HEK293 (cell line): ENCODE data around the gene TSHZ3.

Experiments
- CTCF ChIA-PET: fragments of 350-600 bp; formaldehyde crosslinking; extraction: SDS; loops from one replicate; lab custom pipeline; 2021; ENCODE audit warnings: antibody characterized with exemption; lab: Yijun Ruan, JAX
- POLR2A ChIA-PET: fragments of 300-600 bp; formaldehyde crosslinking; extraction: SDS; loops from one replicate; lab custom pipeline; 2020; ENCODE audit warnings: antibody characterized with exemption, inconsistent platforms; lab: Yijun Ruan, JAX
- H3K27ac ChIP-seq: fragments of 200-500 bp; sonication (Bioruptor generic); 2 replicates; pipeline ENCODE4 v1.5.1; 2014; ENCODE audit warnings: low read depth, low read length, control low read depth, inconsistent platforms; ENCODE audit errors: extremely low read depth
- H3K36me3 ChIP-seq, 2 experiments: fragments of 200-500 bp in 1 of 2; sonication (Bioruptor generic) in 1 of 2; 1 replicate in 1 of 2; 2 replicates in 1 of 2; pipeline ENCODE4 v1.5.1; 2014 to 2017; ENCODE audit warnings: inconsistent platforms in 2 of 2, low read length in 2 of 2; ENCODE audit not compliant: control insufficient read depth in 2 of 2, insufficient read depth in 1 of 2
- H3K4me1 ChIP-seq: fragments of 200-500 bp; sonication (Bioruptor generic); 2 replicates; pipeline ENCODE4 v1.5.1; 2014; ENCODE audit warnings: mild to moderate bottlenecking, low read length, inconsistent platforms; ENCODE audit not compliant: control insufficient read depth, insufficient read depth
- H3K4me3 ChIP-seq: 2 replicates; pipeline ENCODE4 v1.5.1; 2011; ENCODE audit warnings: low read depth, mild to moderate bottlenecking, control low read depth, low read length, moderate library complexity
- H3K9me3 ChIP-seq: fragments of 200-500 bp; sonication (Bioruptor generic); 2 replicates; pipeline ENCODE4 v1.5.1; 2014; ENCODE audit warnings: low read depth, low read length, inconsistent platforms; ENCODE audit not compliant: control insufficient read depth, insufficient read depth
- EGR2 ChIP-seq: fragments of 450-650 bp; formaldehyde crosslinking; IDR thresholded peaks from 2 replicates; pipeline ENCODE4 v1.5.1; 2016; ENCODE audit warnings: low read depth, missing biosample characterization, missing genetic modification characterization
- FEZF1 ChIP-seq: fragments of 450-650 bp; formaldehyde crosslinking; IDR thresholded peaks from 2 replicates; pipeline ENCODE4 v1.5.1; 2016; ENCODE audit warnings: missing biosample characterization, missing genetic modification characterization
- GLI2 ChIP-seq: fragments of 450-650 bp; formaldehyde crosslinking; IDR thresholded peaks from 2 replicates; pipeline ENCODE4; 2017; ENCODE audit warnings: missing biosample characterization, missing genetic modification characterization, low read depth, borderline replicate concordance
- GLIS1 ChIP-seq: fragments of 450-650 bp; formaldehyde crosslinking; IDR thresholded peaks from 2 replicates; pipeline ENCODE4 v1.5.1; 2016; ENCODE audit warnings: missing biosample characterization, missing genetic modification characterization
- HOXC10 ChIP-seq: sonication (generic); formaldehyde crosslinking; IDR thresholded peaks from 2 replicates; pipeline ENCODE4 v1.8.1; 2023; ENCODE audit warnings: mild to moderate bottlenecking, missing genetic modification reagents
- OVOL3 ChIP-seq: fragments of 450-650 bp; formaldehyde crosslinking; IDR thresholded peaks from 2 replicates; pipeline ENCODE4 v1.5.1; 2016; ENCODE audit warnings: missing biosample characterization, missing genetic modification characterization
- PRDM10 ChIP-seq: fragments of 450-650 bp; formaldehyde crosslinking; IDR thresholded peaks from 2 replicates; pipeline ENCODE4 v1.5.1; 2016; ENCODE audit warnings: missing biosample characterization, missing genetic modification characterization
- SCRT2 ChIP-seq: fragments of 450-650 bp; formaldehyde crosslinking; IDR thresholded peaks from 2 replicates; pipeline ENCODE4 v1.5.1; 2016; ENCODE audit warnings: missing biosample characterization, missing genetic modification characterization
- ZBTB26 ChIP-seq: fragments of 450-650 bp; formaldehyde crosslinking; optimal IDR thresholded peaks from 2 replicates; pipeline ENCODE3; 2016; ENCODE audit warnings: missing biosample characterization, mild to moderate bottlenecking, missing genetic modification characterization
- ZBTB8A ChIP-seq: fragments of 450-650 bp; formaldehyde crosslinking; IDR thresholded peaks from 2 replicates; pipeline ENCODE4 v1.5.1; 2016; ENCODE audit warnings: missing biosample characterization, missing genetic modification characterization
- ZFP69B ChIP-seq: fragments of 450-650 bp; formaldehyde crosslinking; IDR thresholded peaks from 2 replicates; pipeline ENCODE4 v1.5.1; 2016; ENCODE audit warnings: missing biosample characterization, missing genetic modification characterization
- ZNF10 ChIP-seq: fragments of 450-650 bp; formaldehyde crosslinking; IDR thresholded peaks from 2 replicates; pipeline ENCODE4 v1.5.1; 2017; ENCODE audit warnings: missing biosample characterization, missing genetic modification characterization
- ZNF140 ChIP-seq: fragments of 450-650 bp; formaldehyde crosslinking; IDR thresholded peaks from 2 replicates; pipeline ENCODE4 v1.5.1; 2016; ENCODE audit warnings: missing biosample characterization, missing genetic modification characterization
- ZNF146 ChIP-seq: fragments of 450-650 bp; formaldehyde crosslinking; IDR thresholded peaks from 2 replicates; pipeline ENCODE4 v1.5.1; 2016; ENCODE audit warnings: missing biosample characterization, missing genetic modification characterization
- ZNF169 ChIP-seq: fragments of 450-650 bp; formaldehyde crosslinking; IDR thresholded peaks from 2 replicates; pipeline ENCODE4 v1.5.1; 2016; ENCODE audit warnings: missing biosample characterization, missing genetic modification characterization
- ZNF18 ChIP-seq: fragments of 450-650 bp; formaldehyde crosslinking; IDR thresholded peaks from 2 replicates; pipeline ENCODE4 v1.5.1; 2016; ENCODE audit warnings: missing biosample characterization, missing genetic modification characterization
- ZNF280C ChIP-seq: fragments of 450-650 bp; formaldehyde crosslinking; IDR thresholded peaks from 2 replicates; pipeline ENCODE4 v1.5.1; 2016; ENCODE audit warnings: missing biosample characterization, missing genetic modification characterization
- ZNF354C ChIP-seq: fragments of 450-650 bp; formaldehyde crosslinking; IDR thresholded peaks from 2 replicates; pipeline ENCODE4 v1.5.1; 2016; ENCODE audit warnings: missing biosample characterization, missing genetic modification characterization, low read depth, borderline replicate concordance
- ZNF391 ChIP-seq: fragments of 450-650 bp; formaldehyde crosslinking; IDR thresholded peaks from 2 replicates; pipeline ENCODE4 v1.5.1; 2016; ENCODE audit warnings: low read depth, missing biosample characterization, missing genetic modification characterization, borderline replicate concordance
- ZNF394 ChIP-seq: fragments of 450-650 bp; formaldehyde crosslinking; IDR thresholded peaks from 2 replicates; pipeline ENCODE4 v1.5.1; 2016; ENCODE audit warnings: missing biosample characterization, missing genetic modification characterization, mild to moderate bottlenecking, moderate library complexity, borderline replicate concordance
- ZNF600 ChIP-seq: fragments of 450-650 bp; formaldehyde crosslinking; IDR thresholded peaks from 2 replicates; pipeline ENCODE4 v1.5.1; 2016; ENCODE audit warnings: missing biosample characterization, missing genetic modification characterization
- ZNF626 ChIP-seq: fragments of 450-650 bp; sonication (Bioruptor Pico); formaldehyde crosslinking; IDR thresholded peaks from 2 replicates; pipeline ENCODE4 v1.5.1; 2018; ENCODE audit warnings: missing biosample characterization, missing genetic modification characterization, inconsistent platforms
- ZNF645 ChIP-seq: fragments of 450-650 bp; formaldehyde crosslinking; IDR thresholded peaks from 2 replicates; pipeline ENCODE4; 2016; ENCODE audit warnings: missing biosample characterization, missing genetic modification characterization
- ZNF658 ChIP-seq: fragments of 450-650 bp; formaldehyde crosslinking; IDR thresholded peaks from 2 replicates; pipeline ENCODE4; 2016; ENCODE audit warnings: missing biosample characterization, missing genetic modification characterization
- ZNF701 ChIP-seq: fragments of 450-650 bp; formaldehyde crosslinking; IDR thresholded peaks from 2 replicates; pipeline ENCODE4 v1.5.1; 2016; ENCODE audit warnings: missing biosample characterization, missing genetic modification characterization
- ZNF776 ChIP-seq: fragments of 450-650 bp; formaldehyde crosslinking; IDR thresholded peaks from 2 replicates; pipeline ENCODE4 v1.5.0; 2017; ENCODE audit warnings: missing biosample characterization, missing genetic modification characterization, borderline replicate concordance
- ZNF777 ChIP-seq: fragments of 450-650 bp; formaldehyde crosslinking; IDR thresholded peaks from 2 replicates; pipeline ENCODE4 v1.5.1; 2017; ENCODE audit warnings: missing biosample characterization, missing genetic modification characterization, borderline replicate concordance
- ZNF785 ChIP-seq: fragments of 450-650 bp; formaldehyde crosslinking; IDR thresholded peaks from 2 replicates; pipeline ENCODE4 v1.5.1; 2016; ENCODE audit warnings: missing biosample characterization, missing genetic modification characterization
- ZSCAN30 ChIP-seq: fragments of 450-650 bp; IDR thresholded peaks from 2 replicates; pipeline ENCODE4 v1.5.1; 2018; ENCODE audit warnings: missing biosample characterization, mild to moderate bottlenecking, missing genetic modification characterization, moderate library complexity

TSHZ3 gene

GRCh38 chr19:31312009-31312676 is 37.1 kb downstream of the TSHZ3 start:
- POLR2A ChIA-PET: no interaction called here
- Histone ChIP-seq H3K27ac (no peak overlapping the region), H3K4me3 (no peak overlapping the region), H3K36me3 (peaks cover 0 to 3% of the 10 kb centered on the region in 2 experiments; a peak in 1 of 3 replicates), H3K4me1 (peaks cover 35% of the 10 kb centered on the region), H3K9me3 (no peaks in the 10 kb centered on the region; the same call in 1 of the 2 replicates)
- CTCF ChIA-PET: no interaction called here
- peak; percentile 34; the same call in 1 of the 2 replicates for TF ChIP-seq EGR2 (tag by site-specific recombination)
- TF ChIP-seq ZNF146 (tag by site-specific recombination): no peak
- TF ChIP-seq ZNF354C: no peak
- TF ChIP-seq ZNF18 (tag by site-specific recombination): 0 out of 2 replicates have a peak, but pooled peaks have one; percentile 11
- peak; percentile 55 for TF ChIP-seq GLIS1
- TF ChIP-seq GLI2 (tag by site-specific recombination): no peak
- TF ChIP-seq ZNF10: peak; percentile 80
- TF ChIP-seq ZNF280C (tag by site-specific recombination): no peak
- no peak for TF ChIP-seq FEZF1
- 0 out of 2 replicates have a peak, but pooled peaks have one; percentile 12 for TF ChIP-seq ZNF600 (tag by site-specific recombination)
- TF ChIP-seq PRDM10: peak; percentile 90
- no peak for TF ChIP-seq ZNF645 (tag by site-specific recombination)
- TF ChIP-seq SCRT2 (tag by site-specific recombination): peak; percentile 78
- no peak for TF ChIP-seq OVOL3 (tag by site-specific recombination)
- no peak for TF ChIP-seq ZNF777
- TF ChIP-seq ZBTB8A (tag by site-specific recombination): no peak
- peak; percentile 28; the same call in 1 of the 2 replicates for TF ChIP-seq ZNF701 (tag by site-specific recombination)
- no peak for TF ChIP-seq ZNF391 (tag by site-specific recombination)
- no peak for TF ChIP-seq ZSCAN30 (tag by site-specific recombination)
- TF ChIP-seq HOXC10: no peak
- TF ChIP-seq ZBTB26: no peak
- no peak for TF ChIP-seq ZNF776 (tag by site-specific recombination)
- no peak for TF ChIP-seq ZNF169 (tag by site-specific recombination)
- TF ChIP-seq ZFP69B (tag by site-specific recombination): no peak
- no peak for TF ChIP-seq ZNF626 (tag by site-specific recombination)
- no peak for TF ChIP-seq ZNF394
- TF ChIP-seq ZNF658: no peak
- TF ChIP-seq ZNF140 (tag by site-specific recombination): no peak
- TF ChIP-seq ZNF785 (tag by site-specific recombination): no peak
